ENCODE measurements around the gene THEMIS. TPM values are rescaled to one million over a fixed set of nuclear protein-coding genes. Genes with fewer than 3 reads are reported as not detected.
"Not testable (repeated sequence)": the region's sequence is repeated elsewhere in the genome, so short reads cannot be mapped to it uniquely, and the experiment has no call there.

THEMIS gene
- total RNA-seq, 1 donor from 2014 or later: not detected

DNA sequence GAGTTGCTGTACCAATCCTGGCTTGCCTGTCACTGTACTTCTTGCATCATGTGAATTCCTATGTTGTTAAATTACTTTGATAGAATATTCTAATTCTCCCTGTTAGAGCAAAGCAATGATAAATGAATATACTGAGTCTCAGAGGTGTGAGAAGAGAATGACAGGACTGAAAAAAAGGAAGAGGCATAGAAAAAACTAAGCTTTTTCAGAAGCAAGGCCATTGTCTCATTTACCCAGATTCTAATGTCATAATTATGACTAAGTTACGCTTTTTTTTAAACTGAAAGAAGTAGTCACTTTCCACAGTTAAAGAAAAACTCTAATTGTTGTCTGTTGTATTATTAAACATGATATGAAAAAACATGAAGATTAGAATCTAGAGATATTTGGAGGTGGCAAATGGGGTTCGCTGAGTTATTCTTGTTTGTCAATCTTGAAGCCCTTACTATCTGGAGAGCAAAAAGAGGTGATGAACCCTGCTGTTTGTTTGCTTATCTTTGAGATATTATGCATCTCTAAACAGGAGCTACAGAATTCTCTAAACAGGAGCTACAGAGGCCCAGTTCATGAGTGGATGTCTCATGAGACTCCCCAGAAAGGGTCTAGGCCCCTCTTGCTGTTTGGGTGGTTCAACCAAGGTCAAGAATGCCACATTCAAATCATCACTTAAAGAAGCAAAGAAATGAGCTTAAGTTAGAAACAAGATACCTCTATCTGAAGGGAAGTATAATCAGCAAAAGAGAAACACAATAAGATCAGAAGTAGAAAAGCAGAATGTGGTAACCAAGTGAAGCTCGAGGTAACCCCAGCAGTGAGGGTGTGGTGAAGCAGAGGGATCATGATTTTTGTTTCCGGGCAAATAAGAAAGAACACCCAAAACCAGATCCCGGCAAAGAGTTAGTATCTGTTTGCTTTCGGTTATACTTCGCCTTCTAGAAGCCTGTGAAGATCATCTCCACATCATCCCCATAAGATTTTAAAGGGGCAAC, 33.3 kb upstream of the THEMIS start:
- Mint-ChIP-seq H3K27ac (no peak overlapping the region), H3K27me3 (no peaks in the 10 kb centered on the region), H3K4me1 (ENCODE audit: low read depth) (no peaks in the 10 kb centered on the region), H3K9me3 (ENCODE audit: low read depth) (peaks cover 9% of the 10 kb centered on the region), H3K4me3 (ENCODE audit: low read depth) (no peak overlapping the region), H3K36me3 (ENCODE audit: insufficient read depth) (peaks cover 3% of the 10 kb centered on the region)
- no peak for DNase-seq (ENCODE audit: low spot score, unreplicated experiment)
- TF ChIP-seq, protein P1, sequence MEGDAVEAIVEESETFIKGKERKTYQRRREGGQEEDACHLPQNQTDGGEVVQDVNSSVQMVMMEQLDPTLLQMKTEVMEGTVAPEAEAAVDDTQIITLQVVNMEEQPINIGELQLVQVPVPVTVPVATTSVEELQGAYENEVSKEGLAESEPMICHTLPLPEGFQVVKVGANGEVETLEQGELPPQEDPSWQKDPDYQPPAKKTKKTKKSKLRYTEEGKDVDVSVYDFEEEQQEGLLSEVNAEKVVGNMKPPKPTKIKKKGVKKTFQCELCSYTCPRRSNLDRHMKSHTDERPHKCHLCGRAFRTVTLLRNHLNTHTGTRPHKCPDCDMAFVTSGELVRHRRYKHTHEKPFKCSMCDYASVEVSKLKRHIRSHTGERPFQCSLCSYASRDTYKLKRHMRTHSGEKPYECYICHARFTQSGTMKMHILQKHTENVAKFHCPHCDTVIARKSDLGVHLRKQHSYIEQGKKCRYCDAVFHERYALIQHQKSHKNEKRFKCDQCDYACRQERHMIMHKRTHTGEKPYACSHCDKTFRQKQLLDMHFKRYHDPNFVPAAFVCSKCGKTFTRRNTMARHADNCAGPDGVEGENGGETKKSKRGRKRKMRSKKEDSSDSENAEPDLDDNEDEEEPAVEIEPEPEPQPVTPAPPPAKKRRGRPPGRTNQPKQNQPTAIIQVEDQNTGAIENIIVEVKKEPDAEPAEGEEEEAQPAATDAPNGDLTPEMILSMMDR (IDR thresholded peaks at IDR 0.05; ENCODE audit: unreplicated experiment): no peak

DNA sequence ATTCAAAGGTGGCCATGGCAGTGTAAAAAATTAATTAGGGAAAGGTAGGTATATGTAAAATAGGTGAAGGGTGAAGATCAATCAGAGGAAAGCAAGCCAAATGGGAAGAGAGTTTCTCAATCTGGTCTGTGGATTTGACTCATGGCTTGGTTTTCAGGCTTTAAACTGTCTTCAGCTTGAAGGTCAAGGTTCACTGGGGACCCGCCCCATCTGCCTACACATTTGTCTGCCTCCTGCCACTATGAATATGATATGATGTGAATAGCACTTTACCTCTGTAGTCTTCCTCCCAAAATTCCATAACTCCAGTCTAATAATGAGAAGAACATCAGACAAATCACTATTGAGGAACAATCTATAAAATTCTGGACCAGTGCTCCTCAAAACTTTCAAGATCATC, 32.3 kb upstream of the THEMIS start:
- Mint-ChIP-seq H3K27ac (no peak overlapping the region), H3K27me3 (no peaks in the 10 kb centered on the region), H3K4me1 (ENCODE audit: low read depth) (no peaks in the 10 kb centered on the region), H3K9me3 (ENCODE audit: low read depth) (peaks cover 13% of the 10 kb centered on the region), H3K36me3 (ENCODE audit: insufficient read depth) (peaks cover 3% of the 10 kb centered on the region), H3K4me3 (ENCODE audit: low read depth) (no peak overlapping the region)
- TF ChIP-seq, protein P1 (IDR thresholded peaks at IDR 0.05; ENCODE audit: unreplicated experiment): no peak
- DNase-seq (ENCODE audit: low spot score, unreplicated experiment): no peak

DNA sequence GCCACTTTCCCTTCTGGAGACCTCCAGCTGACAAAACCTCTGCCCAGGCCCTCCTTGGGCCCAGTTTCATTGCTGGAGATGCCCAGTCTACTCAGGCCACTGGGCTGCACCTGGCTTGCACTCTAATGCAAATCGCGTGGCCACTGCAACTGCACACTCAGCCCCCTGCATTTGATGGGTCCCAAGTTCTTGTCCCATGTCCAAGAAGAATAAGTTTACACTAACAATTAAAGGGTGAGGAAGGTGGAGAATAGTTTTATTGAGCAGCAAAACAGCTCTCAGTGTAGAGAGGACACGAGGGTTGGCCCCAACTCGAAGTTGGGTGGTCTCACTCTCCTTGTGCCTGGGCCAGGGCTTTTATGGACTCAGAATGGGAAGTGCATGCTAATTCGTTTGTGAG, 31.9 kb upstream of the THEMIS start:
- TF ChIP-seq, protein P1 (IDR thresholded peaks at IDR 0.05; ENCODE audit: unreplicated experiment): no peak
- peaks cover 13% of the 10 kb centered on the region for H3K9me3 Mint-ChIP-seq (ENCODE audit: low read depth)
- no peak for DNase-seq (ENCODE audit: low spot score, unreplicated experiment)
- H3K4me3 Mint-ChIP-seq (ENCODE audit: low read depth): no peak overlapping the region
- H3K27ac Mint-ChIP-seq: no peak overlapping the region
- H3K27me3 Mint-ChIP-seq: no peaks in the 10 kb centered on the region
- H3K36me3 Mint-ChIP-seq (ENCODE audit: insufficient read depth): peaks cover 3% of the 10 kb centered on the region
- H3K4me1 Mint-ChIP-seq (ENCODE audit: low read depth): no peaks in the 10 kb centered on the region

DNA sequence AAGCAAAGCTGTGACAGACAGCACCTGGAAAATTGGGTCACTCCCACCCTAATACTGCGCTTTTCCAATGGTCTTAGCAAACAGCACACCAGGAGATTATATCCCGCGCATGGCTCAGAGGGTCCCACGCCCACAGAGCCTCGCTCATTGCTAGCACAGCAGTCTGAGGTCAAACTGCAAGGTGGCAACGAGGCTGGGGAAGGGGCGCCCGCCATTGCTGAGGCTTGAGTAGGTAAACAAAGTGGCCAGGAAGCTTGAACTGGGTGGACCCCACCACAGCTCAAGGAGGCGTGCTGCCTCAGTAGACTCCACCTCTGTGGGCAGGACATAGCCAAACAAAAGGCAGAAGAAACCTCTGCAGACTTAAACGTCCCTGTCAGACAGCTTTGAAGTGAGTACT, 25.6 kb upstream of the THEMIS start:
- H3K9me3 Mint-ChIP-seq (ENCODE audit: low read depth): peaks cover 21% of the 10 kb centered on the region
- not testable (repeated sequence) for H3K4me3 Mint-ChIP-seq (ENCODE audit: low read depth); H3K4me1 Mint-ChIP-seq (ENCODE audit: low read depth); H3K27ac Mint-ChIP-seq; DNase-seq (ENCODE audit: low spot score, unreplicated experiment); H3K36me3 Mint-ChIP-seq (ENCODE audit: insufficient read depth); H3K27me3 Mint-ChIP-seq

DNA sequence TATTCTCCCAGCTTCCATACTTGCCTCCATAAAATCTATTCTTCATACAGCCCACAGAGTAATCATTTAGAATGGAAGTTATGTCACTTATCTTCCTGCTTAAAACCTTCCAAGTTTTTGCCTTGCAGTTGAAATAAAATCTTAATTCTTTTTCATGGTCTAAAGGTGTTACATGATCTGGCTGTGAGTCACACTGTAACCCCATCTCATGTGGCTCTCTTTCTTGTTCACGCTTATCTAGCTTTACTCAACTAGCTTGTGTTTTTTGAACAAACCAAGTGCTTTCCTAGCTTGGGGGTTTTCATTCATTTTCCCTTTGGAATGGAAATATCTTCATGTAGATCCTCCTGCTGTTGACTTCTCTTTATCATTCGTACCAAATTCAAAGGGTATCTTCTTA, 23.6 kb upstream of the THEMIS start:
- Mint-ChIP-seq H3K36me3 (ENCODE audit: insufficient read depth) (peaks cover 2% of the 10 kb centered on the region), H3K4me1 (ENCODE audit: low read depth) (peaks cover 3% of the 10 kb centered on the region), H3K9me3 (ENCODE audit: low read depth) (peaks cover 21% of the 10 kb centered on the region), H3K4me3 (ENCODE audit: low read depth) (no peak overlapping the region), H3K27ac (no peak overlapping the region), H3K27me3 (no peaks in the 10 kb centered on the region)
- DNase-seq (ENCODE audit: low spot score, unreplicated experiment): no peak
- TF ChIP-seq, protein P1 (IDR thresholded peaks at IDR 0.05; ENCODE audit: unreplicated experiment): no peak

DNA sequence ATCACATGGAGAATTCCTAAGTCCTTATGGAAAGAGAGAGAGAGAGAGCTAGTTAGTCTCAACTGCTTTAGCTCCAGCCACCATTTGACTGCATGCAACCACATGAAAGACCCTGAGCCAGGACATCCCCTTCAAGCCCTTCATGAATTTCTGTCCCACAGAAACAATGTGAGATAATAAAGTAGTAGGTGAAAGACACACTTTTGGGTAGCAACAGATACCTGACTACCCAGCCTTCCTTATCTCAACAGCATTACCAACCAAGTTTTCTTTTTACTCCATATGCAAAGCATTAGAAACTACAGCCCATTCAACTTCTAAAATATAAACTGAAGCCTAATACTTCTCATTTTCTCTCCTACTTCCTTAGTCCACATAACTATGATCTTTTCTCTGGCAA, 23.2 kb upstream of the THEMIS start:
- no peaks in the 10 kb centered on the region for H3K27me3 Mint-ChIP-seq
- H3K9me3 Mint-ChIP-seq (ENCODE audit: low read depth): peaks cover 21% of the 10 kb centered on the region
- H3K36me3 Mint-ChIP-seq (ENCODE audit: insufficient read depth): peaks cover 2% of the 10 kb centered on the region
- H3K27ac Mint-ChIP-seq: no peak overlapping the region
- TF ChIP-seq, protein P1 (IDR thresholded peaks at IDR 0.05; ENCODE audit: unreplicated experiment): no peak
- no peak overlapping the region for H3K4me3 Mint-ChIP-seq (ENCODE audit: low read depth)
- peaks cover 3% of the 10 kb centered on the region for H3K4me1 Mint-ChIP-seq (ENCODE audit: low read depth)
- DNase-seq (ENCODE audit: low spot score, unreplicated experiment): no peak
